Endodermal cell (in vitro differentiated cells): ENCODE results near the gene PIEZO2. TPM values are rescaled to one million over a fixed set of nuclear protein-coding genes. Genes with fewer than 3 reads are reported as not detected.

Source experiments
- DNase-seq: peaks from one replicate; pipeline ENCODE4 v3.0.0-alpha.2; 2017
- H3K27ac ChIP-seq: 2 replicates; pipeline ENCODE4 v1.5.1; 2013; ENCODE audit warnings: mild to moderate bottlenecking, low read depth, low read length, moderate library complexity
- H3K27me3 ChIP-seq: 2 replicates; pipeline ENCODE4 v1.6.1; 2013; ENCODE audit warnings: mild to moderate bottlenecking, low read length, moderate library complexity; ENCODE audit not compliant: insufficient read depth, control insufficient read depth, poor library complexity, severe bottlenecking
- H3K36me3 ChIP-seq: 2 replicates; pipeline ENCODE4 v1.7.0; 2013; ENCODE audit warnings: mild to moderate bottlenecking, low read length, moderate library complexity; ENCODE audit not compliant: control insufficient read depth, insufficient read depth
- H3K4me1 ChIP-seq: one replicate; pipeline ENCODE4 v1.7.0; 2013; ENCODE audit warnings: low read length; ENCODE audit not compliant: control insufficient read depth, insufficient read depth
- H3K4me3 ChIP-seq: 2 replicates; pipeline ENCODE4 v1.5.1; 2013; ENCODE audit warnings: mild to moderate bottlenecking, low read length, moderate library complexity
- H3K9ac ChIP-seq: 2 replicates; pipeline ENCODE4 v1.6.1; 2013; ENCODE audit warnings: mild to moderate bottlenecking, low read length, moderate library complexity; ENCODE audit not compliant: poor library complexity, severe bottlenecking; ENCODE audit errors: extremely low read depth
- H3K9me3 ChIP-seq: 2 replicates; pipeline ENCODE4 v1.6.1; 2013; ENCODE audit warnings: mild to moderate bottlenecking, low read length, moderate library complexity; ENCODE audit not compliant: control insufficient read depth
- H3K27ac Mint-ChIP-seq: 2 replicates; pipeline ENCODE4 v1.8.0; 2020; ENCODE audit warnings: mixed read lengths
- H3K27me3 Mint-ChIP-seq: 2 replicates; pipeline ENCODE4 v1.8.0; 2021; ENCODE audit warnings: mild to moderate bottlenecking, mixed read lengths; ENCODE audit not compliant: insufficient read depth
- H3K36me3 Mint-ChIP-seq: 2 replicates; pipeline ENCODE4 v1.8.0; 2020; ENCODE audit warnings: low read depth, mixed read lengths
- H3K4me1 Mint-ChIP-seq: 2 replicates; pipeline ENCODE4 v1.8.0; 2020; ENCODE audit warnings: mixed read lengths
- H3K4me3 Mint-ChIP-seq: 2 replicates; pipeline ENCODE4 v1.8.0; 2020; ENCODE audit warnings: mild to moderate bottlenecking, moderate library complexity, mixed read lengths
- H3K9me3 Mint-ChIP-seq: 2 replicates; pipeline ENCODE4 v1.8.0; 2020; ENCODE audit warnings: mild to moderate bottlenecking, mixed read lengths
- WGBS, 2 experiments: methylation state at CpG; one replicate each; pipeline versions ENCODE4 v1.1.5 to v1.1.7; 2013; ENCODE audit warnings: missing lambda C conversion rate in 2 of 2, mixed read lengths in 1 of 2; ENCODE audit not compliant: insufficient coverage in 1 of 2, insufficient read length in 1 of 2; 5-methylcytosine and 5-hydroxymethylcytosine counted together
- total RNA-seq, 2 donors: library from RNA; stranded (reverse); fragmentation: NEBNext Ultra II Directional in 1 of 2; extraction: Animal tissue kit (Norgen Biotek cat#: 25700) in 1 of 2; gene quantifications; 2 replicates in 1 of 2; 3 replicates in 1 of 2; pipeline ENCODE4 v1.2.1, GENCODE V29; 2021
- TF ChIP-seq, protein P1 (sequence below): fragments of 200-600 bp; sonication (generic); conservative IDR thresholded peaks from 2 replicates; pipeline ENCODE4 v1.5.0; 2021; ENCODE audit warnings: antibody characterized with exemption, mild to moderate bottlenecking

Gene PIEZO2
- total RNA-seq, 2 donors from 2014 or later: 7.3 to 12.1 TPM

DNA sequence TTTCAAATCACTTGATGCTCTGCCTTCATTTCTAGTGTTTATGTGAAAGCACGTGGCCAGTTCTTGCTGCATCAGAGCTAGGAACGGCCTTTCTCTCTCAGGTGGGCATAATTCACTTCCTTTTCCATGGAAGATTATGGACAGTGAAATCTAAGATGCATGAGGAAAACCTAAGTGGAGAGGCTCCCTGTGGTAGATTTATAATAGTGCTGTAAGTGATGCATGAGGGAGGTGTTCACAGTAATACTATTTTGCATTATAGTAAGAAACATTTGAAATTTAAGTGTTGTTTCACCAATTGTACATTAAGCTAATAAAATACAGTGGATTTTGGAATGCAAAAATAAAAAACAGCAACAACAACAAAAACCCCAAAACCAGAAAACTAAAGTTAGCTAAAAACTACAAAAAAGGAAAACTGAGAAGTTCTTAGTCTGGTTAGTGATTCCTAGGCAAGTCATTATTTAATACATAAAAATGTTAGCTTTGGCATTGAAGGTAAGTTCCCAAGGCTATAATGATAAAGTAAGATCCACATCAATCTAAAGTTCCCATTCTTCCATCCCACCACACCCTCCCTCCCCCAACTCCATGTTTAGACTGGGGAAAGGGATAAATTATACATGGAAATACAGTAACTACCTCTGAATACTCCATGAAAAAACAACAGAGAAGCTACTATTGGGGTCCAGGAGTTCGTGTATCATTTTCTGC is 469.7 kb downstream of the PIEZO2 start:
- Mint-ChIP-seq H3K4me3 (no peak overlapping the region), H3K27ac (no peak overlapping the region), H3K36me3 (peaks cover 4% of the 10 kb centered on the region), H3K27me3 (no peaks in the 10 kb centered on the region), H3K4me1 (no peaks in the 10 kb centered on the region), H3K9me3 (peaks cover 8% of the 10 kb centered on the region)
- H3K27ac ChIP-seq: no peak overlapping the region
- H3K9me3 ChIP-seq: no peaks in the 10 kb centered on the region
- no peaks in the 10 kb centered on the region for H3K4me1 ChIP-seq
- no peak overlapping the region for H3K4me3 ChIP-seq
- no peaks in the 10 kb centered on the region for H3K36me3 ChIP-seq
- TF ChIP-seq, protein P1, sequence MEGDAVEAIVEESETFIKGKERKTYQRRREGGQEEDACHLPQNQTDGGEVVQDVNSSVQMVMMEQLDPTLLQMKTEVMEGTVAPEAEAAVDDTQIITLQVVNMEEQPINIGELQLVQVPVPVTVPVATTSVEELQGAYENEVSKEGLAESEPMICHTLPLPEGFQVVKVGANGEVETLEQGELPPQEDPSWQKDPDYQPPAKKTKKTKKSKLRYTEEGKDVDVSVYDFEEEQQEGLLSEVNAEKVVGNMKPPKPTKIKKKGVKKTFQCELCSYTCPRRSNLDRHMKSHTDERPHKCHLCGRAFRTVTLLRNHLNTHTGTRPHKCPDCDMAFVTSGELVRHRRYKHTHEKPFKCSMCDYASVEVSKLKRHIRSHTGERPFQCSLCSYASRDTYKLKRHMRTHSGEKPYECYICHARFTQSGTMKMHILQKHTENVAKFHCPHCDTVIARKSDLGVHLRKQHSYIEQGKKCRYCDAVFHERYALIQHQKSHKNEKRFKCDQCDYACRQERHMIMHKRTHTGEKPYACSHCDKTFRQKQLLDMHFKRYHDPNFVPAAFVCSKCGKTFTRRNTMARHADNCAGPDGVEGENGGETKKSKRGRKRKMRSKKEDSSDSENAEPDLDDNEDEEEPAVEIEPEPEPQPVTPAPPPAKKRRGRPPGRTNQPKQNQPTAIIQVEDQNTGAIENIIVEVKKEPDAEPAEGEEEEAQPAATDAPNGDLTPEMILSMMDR: no peak
- WGBS, 2 experiments: 87 to 100% methylated on average over 2 to 3 of the region's 3 CpGs
- no peak for DNase-seq
- no peaks in the 10 kb centered on the region for H3K27me3 ChIP-seq
- H3K9ac ChIP-seq: no peak overlapping the region

DNA sequence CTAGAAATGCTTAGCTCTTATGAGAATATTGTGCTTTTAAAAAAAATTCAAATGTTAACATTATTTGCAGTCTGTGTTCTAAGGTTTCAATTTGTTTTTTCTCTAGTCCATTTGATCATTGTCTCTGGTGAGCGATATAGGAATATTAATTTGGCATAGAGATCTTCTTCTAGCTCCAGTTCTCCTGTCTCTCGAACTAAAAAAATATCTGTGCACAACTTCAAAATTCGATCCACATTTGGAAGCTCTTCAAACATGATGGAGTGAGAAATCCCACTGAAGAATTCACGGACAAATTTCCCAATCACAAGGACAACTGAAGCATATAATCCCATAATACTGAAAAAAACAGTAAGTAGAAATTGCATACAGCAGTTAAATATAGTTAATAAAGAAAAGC is 477.9 kb downstream of the PIEZO2 start:
- no peaks in the 10 kb centered on the region for H3K4me1 Mint-ChIP-seq
- Histone ChIP-seq H3K27ac (no peak overlapping the region), H3K4me1 (peaks cover 5% of the 10 kb centered on the region), H3K27me3 (no peaks in the 10 kb centered on the region), H3K4me3 (no peak overlapping the region), H3K9me3 (no peaks in the 10 kb centered on the region), H3K36me3 (no peaks in the 10 kb centered on the region), H3K9ac (no peak overlapping the region)
- 90% methylated on average over 4 of the region's 4 CpGs; no CpG with 5 or more reads in 1 of the 2 experiments for WGBS, 2 experiments
- TF ChIP-seq, protein P1: no peak
- no peak overlapping the region for H3K4me3 Mint-ChIP-seq
- H3K36me3 Mint-ChIP-seq: peaks cover 4% of the 10 kb centered on the region
- peaks cover 7% of the 10 kb centered on the region for H3K9me3 Mint-ChIP-seq
- H3K27ac Mint-ChIP-seq: no peak overlapping the region
- DNase-seq: no peak
- no peaks in the 10 kb centered on the region for H3K27me3 Mint-ChIP-seq

DNA sequence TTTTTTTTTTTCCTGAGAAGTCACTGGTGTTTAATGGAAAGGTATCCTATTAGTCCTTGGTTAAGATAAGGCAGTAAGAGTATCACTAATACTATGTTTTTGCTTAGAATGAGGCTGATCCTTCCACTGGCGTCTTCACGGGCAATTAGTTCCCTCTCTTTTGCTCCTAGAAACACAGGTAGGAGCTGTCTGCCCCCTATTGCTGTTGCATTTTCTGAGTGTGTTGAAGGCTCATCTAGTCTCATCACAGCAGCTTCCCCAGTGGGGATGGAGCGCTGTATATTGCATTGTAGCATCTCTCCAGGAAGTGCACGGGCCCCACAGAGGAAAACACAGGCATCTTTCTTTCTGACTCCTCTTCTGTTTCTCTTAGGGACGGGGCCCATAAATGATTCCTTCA is 478.5 kb downstream of the PIEZO2 start:
- no peak overlapping the region for H3K27ac Mint-ChIP-seq
- TF ChIP-seq, protein P1: no peak
- WGBS, 2 experiments: 89 to 91% methylated on average over 4 to 5 of the region's 5 CpGs

More for the DNA sequence above, 478.5 kb downstream of the PIEZO2 start:
- Histone ChIP-seq H3K9ac (no peak overlapping the region), H3K4me3 (no peak overlapping the region), H3K9me3 (no peaks in the 10 kb centered on the region), H3K36me3 (no peaks in the 10 kb centered on the region), H3K27me3 (no peaks in the 10 kb centered on the region), H3K27ac (no peak overlapping the region), H3K4me1 (peaks cover 5% of the 10 kb centered on the region)
- Mint-ChIP-seq H3K4me3 (no peak overlapping the region), H3K27me3 (no peaks in the 10 kb centered on the region), H3K36me3 (peaks cover 3% of the 10 kb centered on the region), H3K9me3 (peaks cover 3% of the 10 kb centered on the region), H3K4me1 (no peaks in the 10 kb centered on the region)
- no peak for DNase-seq
